GM19193 (cell line): ENCODE data around the gene NIPAL1.

Source experiments
- POLR2A ChIP-seq: IDR thresholded peaks from 4 replicates; pipeline ENCODE4 v1.6.1; 2011; ENCODE audit not compliant: insufficient read depth, insufficient read length; ENCODE audit errors: extremely low read depth

The NIPAL1 gene

GRCh38 chr4:48078425-48078824 is 61.9 kb downstream of the NIPAL1 start:
- TF ChIP-seq POLR2A = no peak

- no peak for TF ChIP-seq POLR2A
Observed at GRCh38 chr4:48078862-48079655, 62.5 kb downstream of the NIPAL1 start.

GRCh38 chr4:48079972-48080391 is 63.4 kb downstream of the NIPAL1 start:
- no peak for TF ChIP-seq POLR2A

GRCh38 chr4:48081196-48081595 is 64.6 kb downstream of the NIPAL1 start:
- no peak for TF ChIP-seq POLR2A

GRCh38 chr4:48082956-48083355 is 66.4 kb downstream of the NIPAL1 start:
- TF ChIP-seq POLR2A = no peak

- TF ChIP-seq POLR2A = no peak
Observed at GRCh38 chr4:48085821-48086589, 69.4 kb downstream of the NIPAL1 start.
